Regular cardiac myocyte (primary cell): ENCODE data around the gene ZNF735. TPM values are rescaled to one million over a fixed set of nuclear protein-coding genes. Genes with fewer than 3 reads are reported as not detected.

ENCODE experiments used
- total RNA-seq: library from RNA; depleted of rRNA; stranded (reverse); fragments of >200 nt; gene quantifications from 2 replicates; pipeline ENCODE4 v1.2.3, GENCODE V29; 2014

ZNF735 gene
- not detected in 2 replicates for total RNA-seq

GRCh38 chr7:64206903-64207302 is at the start of gene ZNF735:
TSS of gene ZNF735 (plus strand) at chr7:64207203. CDS start at chr7:64207203, 0 bp downstream.

GRCh38 chr7:64228174-64228573 is 21.2 kb downstream of the ZNF735 start, which contains the start of gene ZNF679:
TSS of gene ZNF679 (plus strand) at chr7:64228474. CDS start at chr7:64249118, 20,644 bp downstream.

Other genes with a start within 250 kb of the ZNF735 start
- gene ZNF722, start 208.4 kb upstream of the ZNF735 start, total RNA-seq = not detected in 2 replicates
- gene ZNF727, start 161.8 kb upstream of the ZNF735 start, total RNA-seq = 0.38 and 1.1 TPM in 2 replicates
- not detected in 2 replicates for gene ZNF679, start 21.3 kb downstream of the ZNF735 start, total RNA-seq
- gene ZNF736, start 106.8 kb downstream of the ZNF735 start, total RNA-seq = 10.7 and 13.0 TPM in 2 replicates